Thyroid gland (tissue), 4 donors: ENCODE results near the gene TAS2R41. TPM values are rescaled to one million over a fixed set of nuclear protein-coding genes. Genes with fewer than 3 reads are reported as not detected.

Source experiments
- DNase-seq, 2 donors: peaks; one replicate each; pipeline ENCODE4 v3.0.0-alpha.2; 2019
- H3K27ac ChIP-seq, 3 donors: fragments of 200-600 bp; sonication (generic); 1 replicate in 2 of 3; 2 replicates in 1 of 3; pipeline ENCODE4 v1.5.1; 2016 to 2019; ENCODE audit warnings: mild to moderate bottlenecking in 1 of 3, moderate library complexity in 1 of 3
- H3K27me3 ChIP-seq: fragments of 200-600 bp; sonication (generic); one replicate; pipeline ENCODE4 v1.5.1; 2019
- H3K36me3 ChIP-seq, 2 donors: fragments of 200-600 bp; sonication (generic); one replicate each; pipeline ENCODE4 v1.5.1; 2016 to 2019
- H3K4me1 ChIP-seq, 2 donors: fragments of 200-600 bp; sonication (generic); one replicate each; pipeline ENCODE4 v1.5.1; 2017 to 2019
- H3K4me3 ChIP-seq, 3 donors: fragments of 200-600 bp; sonication (generic); replicated peaks in 1 of 3; 1 replicate in 2 of 3; 2 replicates in 1 of 3; pipeline ENCODE4 v1.5.1; 2016; ENCODE audit warnings: mild to moderate bottlenecking in 1 of 3
- H3K9me3 ChIP-seq: fragments of 200-600 bp; sonication (generic); one replicate; pipeline ENCODE4 v1.5.1; 2017
- POLR2A ChIP-seq, 2 donors: fragments of 450-650 bp; IDR thresholded peaks; one replicate each; pipeline ENCODE4 v1.6.1; 2017; ENCODE audit warnings: antibody characterized with exemption in 2 of 2, mild to moderate bottlenecking in 2 of 2, moderate library complexity in 1 of 2
- WGBS, 2 donors: methylation state at CpG; one replicate each; pipeline ENCODE4 v1.1.5; 2017; 5-methylcytosine and 5-hydroxymethylcytosine counted together
- intact Hi-C: fragments of 100-400 bp; cut with DNase I; formaldehyde crosslinking; loops from one replicate; pipeline ENCODE4 v1.15.1; 2023
- total RNA-seq, 4 donors: library from RNA; depleted of rRNA; stranded (reverse); fragments of >200 nt; gene quantifications; one replicate each; pipeline ENCODE4 v1.2.3, GENCODE V29; 2016
- TF ChIP-seq, protein P1 (sequence below), 6 experiments: fragments of 200-600 bp in 3 of 6; fragments of 450-650 bp in 3 of 6; sonication (generic) in 3 of 6; IDR thresholded peaks; one replicate each; pipeline ENCODE4 v1.5.1; 2016 to 2019; ENCODE audit warnings: antibody characterized with exemption in 6 of 6, mild to moderate bottlenecking in 2 of 6, inconsistent platforms in 1 of 6, moderate library complexity in 1 of 6

The TAS2R41 gene, protein sequence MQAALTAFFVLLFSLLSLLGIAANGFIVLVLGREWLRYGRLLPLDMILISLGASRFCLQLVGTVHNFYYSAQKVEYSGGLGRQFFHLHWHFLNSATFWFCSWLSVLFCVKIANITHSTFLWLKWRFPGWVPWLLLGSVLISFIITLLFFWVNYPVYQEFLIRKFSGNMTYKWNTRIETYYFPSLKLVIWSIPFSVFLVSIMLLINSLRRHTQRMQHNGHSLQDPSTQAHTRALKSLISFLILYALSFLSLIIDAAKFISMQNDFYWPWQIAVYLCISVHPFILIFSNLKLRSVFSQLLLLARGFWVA
- not detected for total RNA-seq

DNA sequence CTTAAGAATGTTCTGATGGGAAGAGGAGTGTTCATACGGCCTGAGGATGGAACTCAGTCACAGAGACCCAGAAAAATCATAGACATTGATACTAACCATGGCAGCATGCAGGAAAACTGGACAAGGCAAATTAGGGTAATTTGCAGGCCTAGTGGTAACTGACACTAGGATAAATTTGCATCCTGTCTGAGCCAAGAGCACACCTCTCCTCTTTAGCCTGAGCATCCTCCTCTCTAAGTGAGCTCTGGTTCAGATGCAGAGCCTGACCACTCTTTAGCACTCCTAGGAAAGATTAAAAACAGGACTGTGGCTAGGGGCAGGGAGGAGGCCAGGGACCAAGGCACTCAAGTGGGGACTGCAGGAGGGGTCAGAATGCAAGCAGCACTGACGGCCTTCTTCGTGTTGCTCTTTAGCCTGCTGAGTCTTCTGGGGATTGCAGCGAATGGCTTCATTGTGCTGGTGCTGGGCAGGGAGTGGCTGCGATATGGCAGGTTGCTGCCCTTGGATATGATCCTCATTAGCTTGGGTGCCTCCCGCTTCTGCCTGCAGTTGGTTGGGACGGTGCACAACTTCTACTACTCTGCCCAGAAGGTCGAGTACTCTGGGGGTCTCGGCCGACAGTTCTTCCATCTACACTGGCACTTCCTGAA is at the start of gene TAS2R41:
Gene TAS2R41 (plus strand): TSS at position 373 of the 650 bp plus-strand sequence. CDS start 0 bp downstream, at position 373.
- Histone ChIP-seq H3K4me1 (no peaks in the 10 kb centered on the region), H3K9me3 (no peaks in the 10 kb centered on the region), H3K4me3 (no peak within 1 kb of the TSS), H3K27me3 (no peaks in the 10 kb centered on the region), H3K36me3 (no peaks in the 10 kb centered on the region), H3K27ac (no peak within 1 kb of the TSS)
- WGBS, 2 donors = 74 to 78% methylated on average over 6 to 10 of the region's 10 CpGs
- DNase-seq = no peak
- intact Hi-C loops = no loop called here
- TF ChIP-seq, protein P1, sequence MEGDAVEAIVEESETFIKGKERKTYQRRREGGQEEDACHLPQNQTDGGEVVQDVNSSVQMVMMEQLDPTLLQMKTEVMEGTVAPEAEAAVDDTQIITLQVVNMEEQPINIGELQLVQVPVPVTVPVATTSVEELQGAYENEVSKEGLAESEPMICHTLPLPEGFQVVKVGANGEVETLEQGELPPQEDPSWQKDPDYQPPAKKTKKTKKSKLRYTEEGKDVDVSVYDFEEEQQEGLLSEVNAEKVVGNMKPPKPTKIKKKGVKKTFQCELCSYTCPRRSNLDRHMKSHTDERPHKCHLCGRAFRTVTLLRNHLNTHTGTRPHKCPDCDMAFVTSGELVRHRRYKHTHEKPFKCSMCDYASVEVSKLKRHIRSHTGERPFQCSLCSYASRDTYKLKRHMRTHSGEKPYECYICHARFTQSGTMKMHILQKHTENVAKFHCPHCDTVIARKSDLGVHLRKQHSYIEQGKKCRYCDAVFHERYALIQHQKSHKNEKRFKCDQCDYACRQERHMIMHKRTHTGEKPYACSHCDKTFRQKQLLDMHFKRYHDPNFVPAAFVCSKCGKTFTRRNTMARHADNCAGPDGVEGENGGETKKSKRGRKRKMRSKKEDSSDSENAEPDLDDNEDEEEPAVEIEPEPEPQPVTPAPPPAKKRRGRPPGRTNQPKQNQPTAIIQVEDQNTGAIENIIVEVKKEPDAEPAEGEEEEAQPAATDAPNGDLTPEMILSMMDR (IDR thresholded peaks at IDR 0.05) = no peak
- TF ChIP-seq POLR2A (IDR thresholded peaks at IDR 0.05) = no peak

DNA sequence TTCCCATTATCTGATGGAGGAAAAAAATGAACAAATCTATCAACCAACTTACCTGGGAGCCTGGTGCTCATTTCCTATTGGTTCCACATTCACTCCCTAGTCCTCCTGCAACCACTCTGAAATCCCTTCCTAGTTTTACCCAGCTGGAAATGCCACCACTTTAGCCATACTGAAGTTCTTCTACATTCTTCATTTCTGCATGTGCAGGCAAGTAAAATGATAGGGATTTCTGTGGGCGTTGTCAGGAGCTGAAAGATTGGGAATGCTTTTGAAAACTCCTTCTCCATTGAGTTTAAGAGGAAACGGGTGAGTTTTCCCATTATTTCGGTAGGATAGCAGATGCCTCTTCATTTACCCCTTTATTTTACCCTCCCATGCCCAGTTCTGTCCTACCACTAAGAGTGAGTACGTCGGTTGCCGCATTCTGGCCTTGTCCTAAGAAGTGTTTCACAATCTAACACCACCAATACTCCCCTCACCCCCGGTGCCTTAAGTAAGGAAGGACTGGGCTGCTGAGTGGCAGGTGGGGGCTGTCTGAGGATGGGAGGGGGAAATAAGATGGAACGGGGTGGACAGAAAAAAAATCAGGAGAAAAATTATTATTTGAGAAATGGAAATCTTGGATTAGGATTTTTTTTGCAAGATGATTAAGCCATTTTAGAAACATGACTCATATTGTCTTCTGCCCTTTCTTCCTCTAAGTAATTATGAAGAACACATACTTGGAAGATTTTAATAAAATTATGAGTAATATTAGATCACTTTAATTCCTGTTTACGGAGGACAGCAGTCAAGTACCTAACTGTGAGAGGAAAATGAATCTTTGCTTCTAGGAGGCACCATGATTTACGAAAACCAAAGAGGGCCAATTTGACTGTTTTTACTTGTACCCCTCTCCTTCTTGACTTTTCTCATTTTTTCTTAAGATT is 47.6 kb upstream of the TAS2R41 start:
- 84 to 90% methylated on average over 10 of the region's 10 CpGs for WGBS, 2 donors
- no peak for DNase-seq
- Histone ChIP-seq H3K27ac (no peak overlapping the region), H3K36me3 (no peaks in the 10 kb centered on the region), H3K27me3 (no peaks in the 10 kb centered on the region), H3K4me1 (peaks cover 0 to 8% of the 10 kb centered on the region in 2 donors), H3K9me3 (no peaks in the 10 kb centered on the region), H3K4me3 (no peak overlapping the region)
- TF ChIP-seq POLR2A (IDR thresholded peaks at IDR 0.05) = no peak
- TF ChIP-seq, protein P1 (IDR thresholded peaks at IDR 0.05) = no peak
- intact Hi-C loops = no loop called here

DNA sequence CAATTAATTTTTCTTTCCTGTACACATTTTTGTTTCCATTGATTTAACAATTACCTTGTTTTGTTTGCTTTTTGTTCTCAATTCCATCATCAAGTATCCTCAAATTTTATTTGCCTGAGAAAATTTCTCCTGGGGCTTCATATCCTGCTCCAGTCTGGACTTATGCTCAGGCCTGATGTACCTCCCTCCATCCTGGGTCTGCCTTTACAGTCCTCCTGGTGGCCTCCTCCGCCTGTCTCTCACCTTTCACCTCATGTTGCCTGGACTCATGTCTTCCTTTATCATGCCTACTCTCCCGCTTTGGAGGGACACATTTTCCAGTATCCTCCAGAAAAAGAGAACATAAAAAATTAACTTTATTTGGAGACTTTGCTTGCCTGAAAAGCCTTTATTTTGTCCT is 46.6 kb upstream of the TAS2R41 start:
- Histone ChIP-seq H3K27me3 (no peaks in the 10 kb centered on the region), H3K27ac (no peak overlapping the region), H3K36me3 (no peaks in the 10 kb centered on the region), H3K4me3 (no peak overlapping the region), H3K4me1 (peaks cover 0 to 11% of the 10 kb centered on the region in 2 donors), H3K9me3 (no peaks in the 10 kb centered on the region)
- TF ChIP-seq, protein P1 (IDR thresholded peaks at IDR 0.05) = no peak
- no peak for TF ChIP-seq POLR2A (IDR thresholded peaks at IDR 0.05)
- no peak for DNase-seq
- WGBS, 2 donors = 71 to 73% methylated on average over 2 of the region's 2 CpGs
- intact Hi-C loops = no loop called here

DNA sequence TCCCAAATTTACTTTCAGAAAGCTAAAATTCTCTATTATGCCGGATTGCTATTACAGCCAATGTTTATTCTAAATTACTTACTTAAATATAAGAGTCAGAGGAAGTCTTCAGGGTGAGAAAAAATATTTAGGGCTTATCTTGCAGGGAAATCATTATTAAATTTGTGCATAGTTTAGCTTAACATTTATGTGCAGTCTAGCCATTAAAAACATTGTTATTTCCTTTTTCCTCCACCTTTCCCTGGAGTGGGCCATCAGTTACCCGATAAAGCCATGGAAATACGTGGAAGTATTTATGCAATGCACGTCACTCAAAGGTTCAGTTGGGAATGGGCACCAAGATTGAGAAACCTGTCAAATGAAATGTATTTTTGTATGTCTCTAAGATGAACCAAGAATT is 43.9 kb upstream of the TAS2R41 start:
- Histone ChIP-seq H3K4me3 (no peak overlapping the region), H3K9me3 (no peaks in the 10 kb centered on the region), H3K27ac (no peak overlapping the region), H3K4me1 (peaks cover 0 to 11% of the 10 kb centered on the region in 2 donors), H3K27me3 (no peaks in the 10 kb centered on the region), H3K36me3 (no peaks in the 10 kb centered on the region)
- TF ChIP-seq POLR2A (IDR thresholded peaks at IDR 0.05) = no peak
- TF ChIP-seq, protein P1 (IDR thresholded peaks at IDR 0.05) = no peak
- 84 to 88% methylated on average over 4 of the region's 4 CpGs for WGBS, 2 donors
- no peak for DNase-seq
- intact Hi-C loops = no loop called here
